Measurements from ENCODE around the gene VAV2. TPM values are rescaled to one million over a fixed set of nuclear protein-coding genes. Genes with fewer than 3 reads are reported as not detected.

VAV2 gene
- total RNA-seq, 4 donors from 2014 or later: 4.7 to 42.2 (median 15.8) TPM

DNA sequence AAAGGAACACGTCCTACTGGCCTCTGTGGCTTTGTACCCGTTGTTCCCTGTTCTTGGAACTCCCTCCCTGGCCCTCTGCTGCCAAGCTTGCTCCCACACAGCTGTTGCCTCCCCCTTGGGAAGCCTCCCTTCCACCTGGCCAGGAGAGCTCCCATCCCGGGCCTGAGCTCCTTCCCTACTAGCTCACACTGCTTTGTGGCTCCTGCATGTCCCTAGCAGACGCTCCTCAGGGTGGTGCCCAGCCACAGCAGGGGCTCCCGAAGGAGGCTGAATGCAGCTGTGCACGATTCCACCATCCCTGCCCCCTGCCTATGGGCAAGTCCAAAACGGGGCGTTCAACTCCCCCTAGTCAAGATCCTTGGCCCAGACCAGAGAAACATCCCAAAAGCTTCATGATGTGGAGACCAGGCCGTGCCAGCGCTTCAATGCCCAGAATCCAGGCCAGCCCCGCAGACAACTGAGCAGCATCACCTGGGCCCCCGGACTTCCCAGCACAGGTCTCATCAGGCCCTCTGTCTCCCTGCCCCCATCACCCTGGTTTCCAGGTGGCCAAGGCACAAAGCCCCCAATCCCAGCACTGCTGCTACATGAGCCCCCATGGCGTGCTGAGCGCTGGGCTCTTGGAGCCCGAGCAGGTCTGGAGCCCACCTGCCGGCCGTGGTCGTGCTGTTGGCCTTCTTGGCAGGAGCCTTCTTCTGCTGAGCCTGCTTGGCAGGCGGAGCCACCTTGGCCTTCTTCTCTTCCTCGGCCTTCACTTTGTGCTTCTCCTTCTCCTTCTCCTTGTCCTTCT, 47.5 kb upstream of the VAV2 start:
- DNase-seq: no peak
- no peak overlapping the region for H3K4me3 ChIP-seq
- no peaks in the 10 kb centered on the region for H3K4me1 ChIP-seq
- no peaks in the 10 kb centered on the region for H3K36me3 ChIP-seq
- H3K27ac ChIP-seq: no peak overlapping the region
- no peaks in the 10 kb centered on the region for H3K27me3 ChIP-seq
- intact Hi-C loops (cut with DNase I; ENCODE audit: low total_unique reads): no loop called here
- peaks cover 0 to 7% of the 10 kb centered on the region in 2 donors for H3K9me3 ChIP-seq
- no peak for TF ChIP-seq POLR2A (IDR thresholded peaks at IDR 0.05)

DNA sequence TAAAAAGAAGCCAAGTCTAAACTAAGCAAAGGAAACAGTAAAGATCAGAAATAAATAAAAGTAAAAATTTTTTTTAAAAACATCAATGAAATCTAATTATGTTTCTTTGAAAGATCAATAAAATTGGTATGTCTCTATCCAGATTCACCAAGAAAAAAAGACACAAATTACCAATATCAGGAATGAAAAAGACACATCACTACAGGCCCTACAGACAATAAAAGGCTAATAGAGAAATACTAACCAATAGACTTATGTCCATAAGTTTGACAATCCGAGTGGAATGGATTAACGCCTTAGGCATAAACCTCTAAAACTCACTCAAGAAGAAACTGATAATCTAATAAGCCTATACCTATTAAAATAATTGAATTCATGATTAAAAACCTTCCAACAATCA, 45.5 kb upstream of the VAV2 start:
- intact Hi-C loops (cut with DNase I; ENCODE audit: low total_unique reads): no loop called here
- no peaks in the 10 kb centered on the region for H3K4me1 ChIP-seq
- peaks cover 0 to 7% of the 10 kb centered on the region in 2 donors for H3K9me3 ChIP-seq
- no peak for TF ChIP-seq POLR2A (IDR thresholded peaks at IDR 0.05)
- TF ChIP-seq, protein P1, sequence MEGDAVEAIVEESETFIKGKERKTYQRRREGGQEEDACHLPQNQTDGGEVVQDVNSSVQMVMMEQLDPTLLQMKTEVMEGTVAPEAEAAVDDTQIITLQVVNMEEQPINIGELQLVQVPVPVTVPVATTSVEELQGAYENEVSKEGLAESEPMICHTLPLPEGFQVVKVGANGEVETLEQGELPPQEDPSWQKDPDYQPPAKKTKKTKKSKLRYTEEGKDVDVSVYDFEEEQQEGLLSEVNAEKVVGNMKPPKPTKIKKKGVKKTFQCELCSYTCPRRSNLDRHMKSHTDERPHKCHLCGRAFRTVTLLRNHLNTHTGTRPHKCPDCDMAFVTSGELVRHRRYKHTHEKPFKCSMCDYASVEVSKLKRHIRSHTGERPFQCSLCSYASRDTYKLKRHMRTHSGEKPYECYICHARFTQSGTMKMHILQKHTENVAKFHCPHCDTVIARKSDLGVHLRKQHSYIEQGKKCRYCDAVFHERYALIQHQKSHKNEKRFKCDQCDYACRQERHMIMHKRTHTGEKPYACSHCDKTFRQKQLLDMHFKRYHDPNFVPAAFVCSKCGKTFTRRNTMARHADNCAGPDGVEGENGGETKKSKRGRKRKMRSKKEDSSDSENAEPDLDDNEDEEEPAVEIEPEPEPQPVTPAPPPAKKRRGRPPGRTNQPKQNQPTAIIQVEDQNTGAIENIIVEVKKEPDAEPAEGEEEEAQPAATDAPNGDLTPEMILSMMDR (IDR thresholded peaks at IDR 0.05): no peak
- DNase-seq: no peak
- H3K27me3 ChIP-seq: no peaks in the 10 kb centered on the region
- H3K36me3 ChIP-seq: no peaks in the 10 kb centered on the region
- no peak overlapping the region for H3K4me3 ChIP-seq
- H3K27ac ChIP-seq: no peak overlapping the region

DNA sequence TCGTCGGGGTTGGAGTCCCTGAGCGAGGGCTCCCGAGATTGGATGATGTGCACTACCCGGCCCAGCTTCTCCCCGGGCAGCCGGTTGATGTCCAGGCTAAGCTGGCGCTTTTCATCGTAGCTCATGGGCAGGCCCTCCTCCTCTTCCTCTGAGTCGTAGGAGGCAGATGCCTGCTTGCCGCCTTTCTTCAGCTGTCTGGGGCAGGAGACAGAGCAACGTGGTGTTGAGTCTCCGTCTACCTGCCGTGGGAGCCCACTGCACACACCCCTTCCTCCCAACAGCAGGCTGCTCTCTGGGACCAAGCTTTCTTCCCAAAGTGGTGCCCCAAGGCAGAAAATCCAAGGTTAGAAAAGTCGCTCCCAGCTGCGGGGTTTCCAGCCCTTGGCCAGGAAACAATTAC, 44.0 kb upstream of the VAV2 start:
- no peak overlapping the region for H3K27ac ChIP-seq
- intact Hi-C loops (cut with DNase I; ENCODE audit: low total_unique reads): no loop called here
- no peaks in the 10 kb centered on the region for H3K36me3 ChIP-seq
- TF ChIP-seq POLR2A (IDR thresholded peaks at IDR 0.05): no peak
- TF ChIP-seq, protein P1 (IDR thresholded peaks at IDR 0.05): no peak
- H3K4me1 ChIP-seq: no peaks in the 10 kb centered on the region
- no peak for DNase-seq
- peaks cover 0 to 7% of the 10 kb centered on the region in 2 donors for H3K9me3 ChIP-seq
- H3K27me3 ChIP-seq: no peaks in the 10 kb centered on the region
- no peak overlapping the region for H3K4me3 ChIP-seq

DNA sequence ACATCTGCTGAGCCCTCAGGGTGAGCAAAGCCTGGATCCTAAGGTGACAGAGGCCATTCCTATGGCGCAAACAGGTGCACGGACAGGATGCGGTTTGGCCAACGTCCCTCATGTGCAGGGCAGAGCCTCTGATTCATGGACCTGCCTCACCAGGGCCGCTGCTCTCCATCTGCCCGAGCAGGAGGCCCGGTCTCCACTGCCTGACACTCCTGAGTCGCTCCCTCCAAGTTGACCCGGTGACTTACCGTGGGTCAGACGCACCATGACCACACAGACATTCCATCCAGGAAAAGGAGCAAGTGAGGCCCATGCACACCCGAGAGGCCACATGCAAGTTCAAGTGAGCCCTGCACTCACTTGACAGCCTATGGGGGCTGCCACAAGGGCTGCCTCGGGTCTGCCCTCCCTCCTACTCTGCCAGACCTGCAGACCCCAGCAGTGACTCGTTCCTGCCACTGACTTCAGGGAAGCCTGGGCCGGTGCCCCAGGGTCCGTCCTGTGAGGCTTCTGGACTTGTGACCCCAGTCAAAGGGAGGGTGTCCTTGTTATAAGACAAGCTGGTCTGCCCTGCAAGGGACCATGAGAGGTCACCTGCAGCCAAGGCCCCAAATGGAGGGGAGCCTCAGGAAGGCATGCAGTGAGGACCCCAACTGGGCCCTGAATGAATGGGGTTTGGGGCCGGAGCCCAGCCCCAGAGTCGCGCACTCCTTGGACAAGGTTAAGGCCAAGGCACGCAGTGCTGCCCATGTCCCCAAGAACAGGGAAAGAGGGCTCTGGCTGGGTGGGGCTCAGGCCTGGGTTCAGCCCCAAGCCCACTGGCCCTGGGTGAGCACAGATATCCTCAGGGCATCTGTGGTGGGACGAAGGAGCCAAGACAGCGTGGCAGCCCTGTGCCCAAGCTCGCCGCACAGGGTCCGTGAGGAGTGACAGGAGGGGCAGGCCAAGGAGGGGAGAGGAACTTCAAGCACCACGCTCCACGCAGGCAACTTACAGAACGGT, 43.2 kb upstream of the VAV2 start:
- Histone ChIP-seq H3K9me3 (peaks cover 0 to 7% of the 10 kb centered on the region in 2 donors), H3K27ac (no peak overlapping the region), H3K27me3 (no peaks in the 10 kb centered on the region), H3K4me3 (no peak overlapping the region), H3K36me3 (no peaks in the 10 kb centered on the region), H3K4me1 (no peaks in the 10 kb centered on the region)
- no peak for DNase-seq
- TF ChIP-seq, protein P1 (IDR thresholded peaks at IDR 0.05): no peak
- TF ChIP-seq POLR2A (IDR thresholded peaks at IDR 0.05): no peak
- intact Hi-C loops (cut with DNase I; ENCODE audit: low total_unique reads): no loop called here

DNA sequence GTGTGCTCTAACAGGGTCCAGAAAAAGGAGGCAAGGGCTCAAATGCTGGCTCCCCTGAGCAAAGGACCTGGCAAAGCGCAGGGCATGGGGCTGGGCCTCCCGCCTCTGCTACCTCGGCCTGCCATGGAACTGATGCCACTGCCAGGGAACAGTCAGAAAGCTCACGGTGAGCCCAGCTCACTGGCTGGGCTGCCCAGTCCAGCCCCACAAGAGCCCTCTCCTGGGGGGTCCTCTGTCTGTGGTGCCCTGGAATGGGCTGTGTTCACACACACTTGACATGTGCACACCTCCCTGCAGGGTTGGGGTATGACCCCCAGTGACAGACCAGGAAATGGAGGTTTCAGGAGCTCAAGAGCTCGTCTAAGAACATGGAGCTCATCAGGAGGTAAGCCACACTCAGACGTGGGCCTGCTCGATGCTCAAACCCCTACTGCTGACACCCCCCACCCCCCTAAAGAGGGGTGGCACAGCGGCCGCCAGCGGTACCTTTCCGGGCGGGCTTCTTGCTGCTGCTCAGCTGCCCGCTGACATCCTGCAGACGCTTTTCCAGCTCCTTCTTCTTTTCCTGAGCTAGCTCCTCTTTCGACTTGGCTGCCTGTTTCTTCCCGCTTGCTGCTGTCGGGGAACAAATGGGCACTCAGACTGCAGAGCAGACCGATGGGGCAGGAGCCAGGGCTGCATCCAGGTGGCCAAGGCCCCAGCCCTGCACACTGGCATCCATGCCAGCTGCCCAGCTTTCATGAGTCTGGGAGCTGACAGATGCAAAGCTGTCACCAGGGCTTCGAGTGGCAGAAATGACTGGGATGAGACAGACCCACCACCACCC, 42.3 kb upstream of the VAV2 start:
- intact Hi-C loops (cut with DNase I; ENCODE audit: low total_unique reads): no loop called here
- no peak for TF ChIP-seq POLR2A (IDR thresholded peaks at IDR 0.05)
- TF ChIP-seq, protein P1 (IDR thresholded peaks at IDR 0.05): no peak
- H3K36me3 ChIP-seq: no peaks in the 10 kb centered on the region
- H3K4me1 ChIP-seq: no peaks in the 10 kb centered on the region
- H3K4me3 ChIP-seq: no peak overlapping the region
- H3K27me3 ChIP-seq: no peaks in the 10 kb centered on the region
- no peak for DNase-seq
- peaks cover 0 to 7% of the 10 kb centered on the region in 2 donors for H3K9me3 ChIP-seq
- H3K27ac ChIP-seq: no peak overlapping the region

All from uterus (tissue), 4 donors.